GM10266 (cell line): ENCODE data around the gene IGFBP7.

Experiments used
- DNase-seq: peaks from one replicate; pipeline ENCODE4 v3.0.0; 2012; ENCODE audit errors: extremely low spot score
- CTCF ChIP-seq: IDR thresholded peaks from 2 replicates; pipeline ENCODE4 v1.5.1; 2012; ENCODE audit warnings: mild to moderate bottlenecking, low read depth; ENCODE audit not compliant: control insufficient read depth, insufficient read depth; ENCODE audit errors: missing control alignments

IGFBP7 gene

DNA sequence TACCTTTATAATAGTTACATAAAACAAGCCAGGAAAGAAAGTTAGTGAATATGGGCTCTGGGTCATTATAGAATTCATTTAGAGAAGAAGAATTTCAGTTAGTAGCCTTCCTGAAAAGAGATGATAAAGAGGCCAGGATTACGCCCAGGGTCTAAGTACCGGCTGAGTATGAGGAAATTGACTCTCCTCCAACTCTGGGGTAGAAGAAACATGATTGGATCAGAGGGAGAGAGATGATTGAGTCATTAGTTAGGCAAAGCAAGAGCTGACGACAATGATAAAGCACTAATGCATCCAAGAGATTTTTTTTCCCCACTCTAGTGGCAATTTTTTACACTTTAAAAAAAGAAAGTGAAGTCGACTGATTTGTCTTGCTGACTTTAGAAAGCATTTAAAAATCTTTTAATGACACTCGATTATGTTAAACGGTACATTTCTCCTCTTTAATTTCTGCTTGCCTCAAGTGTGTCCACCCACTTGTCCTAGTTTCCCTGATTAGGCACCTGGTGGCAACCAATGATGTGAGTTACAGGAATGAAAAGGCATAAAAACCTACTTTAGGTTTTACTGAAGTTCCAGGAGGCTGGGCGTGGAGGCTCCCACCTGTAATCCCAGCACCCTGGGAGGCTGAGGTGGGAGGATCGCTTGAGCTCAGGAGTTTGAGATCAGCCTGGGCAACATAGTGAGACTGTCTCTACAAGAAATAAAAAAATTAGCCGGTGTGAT lies 37.3 kb upstream of the IGFBP7 start:
- no peak for TF ChIP-seq CTCF
- DNase-seq: no peak

DNA sequence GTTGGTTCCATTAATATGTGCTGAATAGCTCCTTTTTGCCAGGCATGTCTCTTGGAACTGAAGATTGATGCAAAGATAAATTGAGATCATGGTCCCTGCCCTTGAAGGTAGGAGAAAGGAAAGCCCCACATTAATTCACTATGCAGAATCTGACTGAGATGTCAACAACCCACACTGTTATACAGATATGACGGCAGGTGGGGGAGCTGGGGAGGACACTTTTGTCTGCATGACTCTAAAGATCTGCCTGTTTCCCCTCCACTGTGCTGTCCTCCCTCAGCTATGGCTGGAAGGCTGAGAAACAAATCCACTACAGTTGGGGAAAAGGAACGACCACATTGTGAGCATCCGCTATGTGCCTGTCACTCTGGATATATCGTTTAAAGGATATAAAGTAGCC lies 36.3 kb upstream of the IGFBP7 start:
- DNase-seq: no peak
- TF ChIP-seq CTCF: no peak

GRCh38 chr4:57144466-57144865 lies 34.3 kb upstream of the IGFBP7 start:
- TF ChIP-seq CTCF: no peak
- DNase-seq: no peak

- DNase-seq: no peak
- TF ChIP-seq CTCF: no peak
Observed at GRCh38 chr4:57139783-57140182, 29.6 kb upstream of the IGFBP7 start.

GRCh38 chr4:57137261-57137660 lies 27.1 kb upstream of the IGFBP7 start:
- DNase-seq: no peak
- no peak for TF ChIP-seq CTCF

DNA sequence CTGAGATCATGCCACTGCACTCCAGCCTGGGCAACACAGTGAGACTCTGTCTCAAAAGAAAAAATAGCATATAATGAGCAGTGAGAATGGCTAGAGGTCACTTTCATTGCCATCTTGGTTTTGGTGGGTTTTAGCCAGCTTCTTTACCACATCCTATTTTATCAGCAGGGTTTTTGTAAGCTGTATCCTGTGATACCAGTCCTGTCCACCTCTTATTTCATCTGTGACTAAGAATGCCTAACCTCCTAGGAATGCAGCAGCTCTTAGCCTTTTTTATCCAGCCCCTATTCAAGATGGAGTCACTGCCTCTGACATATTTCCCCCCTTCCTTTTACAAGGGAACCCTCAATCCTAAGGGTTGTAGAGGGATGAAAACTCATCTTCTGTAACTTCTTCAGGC lies 26.1 kb upstream of the IGFBP7 start:
- no peak for DNase-seq
- no peak for TF ChIP-seq CTCF

- TF ChIP-seq CTCF: no peak
- DNase-seq: no peak
Observed at GRCh38 chr4:57132743-57133137, 22.6 kb upstream of the IGFBP7 start.
